Activated naive CD4-positive, alpha-beta T cell treated with anti-CD3 and anti-CD28 coated beads for 36 hours (primary cell): ENCODE results near the gene INSIG1. TPM values are rescaled to one million over a fixed set of nuclear protein-coding genes. Genes with fewer than 3 reads are reported as not detected.

ENCODE experiments used
- CTCF ChIA-PET: fragments of 350-600 bp; sonication (Branson Sonifier 250); formaldehyde crosslinking; loops from one replicate; lab custom pipeline; 2021; ENCODE audit warnings: antibody characterized with exemption; lab: Charles Lee
- DNase-seq: peaks from one replicate; pipeline ENCODE4 v3.0.0-alpha.2; 2020
- H3K27ac Mint-ChIP-seq: one replicate; pipeline ENCODE4 v1.8.0; 2021; ENCODE audit warnings: mild to moderate bottlenecking, mixed read lengths
- H3K27me3 Mint-ChIP-seq: one replicate; pipeline ENCODE4 v1.8.0; 2021; ENCODE audit warnings: low read depth, mixed read lengths
- H3K36me3 Mint-ChIP-seq: one replicate; pipeline ENCODE4 v1.8.0; 2021; ENCODE audit warnings: low read depth, mixed read lengths
- H3K4me1 Mint-ChIP-seq: one replicate; pipeline ENCODE4 v1.8.0; 2021; ENCODE audit warnings: low read depth, mixed read lengths
- H3K4me3 Mint-ChIP-seq: one replicate; pipeline ENCODE4 v1.8.0; 2021; ENCODE audit warnings: mild to moderate bottlenecking, moderate library complexity, mixed read lengths
- H3K9me3 Mint-ChIP-seq: one replicate; pipeline ENCODE4 v1.8.0; 2021; ENCODE audit warnings: mixed read lengths
- intact Hi-C: fragments of 100-400 bp; cut with micrococcal nuclease; formaldehyde crosslinking; loops from one replicate; pipeline ENCODE4 v1.15.1; 2023
- total RNA-seq, 2 experiments: library from RNA; stranded (reverse); gene quantifications; one replicate each; pipeline ENCODE4 v1.2.3, GENCODE V29; 2021

INSIG1 gene
- total RNA-seq, 2 experiments from 2014 or later = 73.2 to 74.8 TPM

- Mint-ChIP-seq H3K9me3 (no peaks in the 10 kb centered on the region), H3K4me1 (peaks cover 1% of the 10 kb centered on the region), H3K4me3 (no peak overlapping the region), H3K27me3 (no peaks in the 10 kb centered on the region), H3K36me3 (no peaks in the 10 kb centered on the region), H3K27ac (no peak overlapping the region)
- no peak for DNase-seq
- CTCF ChIA-PET = no interaction called here
- intact Hi-C loops = no loop called here
Observed at GRCh38 chr7:155268211-155268610, 29.5 kb upstream of the INSIG1 start.

- intact Hi-C loops = no loop called here
- DNase-seq = no peak
- Mint-ChIP-seq H3K36me3 (no peaks in the 10 kb centered on the region), H3K27ac (no peak overlapping the region), H3K9me3 (no peaks in the 10 kb centered on the region), H3K4me3 (no peak overlapping the region), H3K4me1 (peaks cover 1% of the 10 kb centered on the region), H3K27me3 (no peaks in the 10 kb centered on the region)
- CTCF ChIA-PET = interaction anchor here (1.1 to 1.8 kb wide), 2 partner anchors 75 to 79 kb away, joined by 3 to 4 read pairs; no protein-coding TSS in a partner anchor
Observed at GRCh38 chr7:155268921-155269650, 28.6 kb upstream of the INSIG1 start.

GRCh38 chr7:155269766-155270585 is 27.7 kb upstream of the INSIG1 start:
- CTCF ChIA-PET = interaction anchor here (1.1 to 1.8 kb wide), 2 partner anchors 74 to 80 kb away, joined by 3 to 4 read pairs; no protein-coding TSS in a partner anchor
- DNase-seq = no peak
- H3K4me3 Mint-ChIP-seq = no peak overlapping the region
- intact Hi-C loops = no loop called here
- H3K4me1 Mint-ChIP-seq = peaks cover 1% of the 10 kb centered on the region
- no peaks in the 10 kb centered on the region for H3K27me3 Mint-ChIP-seq
- no peaks in the 10 kb centered on the region for H3K9me3 Mint-ChIP-seq
- no peak overlapping the region for H3K27ac Mint-ChIP-seq
- H3K36me3 Mint-ChIP-seq = no peaks in the 10 kb centered on the region

GRCh38 chr7:155270861-155271260 is 26.8 kb upstream of the INSIG1 start:
- CTCF ChIA-PET = interaction anchor here (1.8 kb wide), 1 partner anchor 80 kb away, joined by 4 read pairs; no protein-coding TSS in a partner anchor
- DNase-seq = no peak
- H3K9me3 Mint-ChIP-seq = no peaks in the 10 kb centered on the region
- H3K27me3 Mint-ChIP-seq = no peaks in the 10 kb centered on the region
- intact Hi-C loops = no loop called here
- no peak overlapping the region for H3K27ac Mint-ChIP-seq
- H3K36me3 Mint-ChIP-seq = no peaks in the 10 kb centered on the region
- no peak overlapping the region for H3K4me3 Mint-ChIP-seq
- peaks cover 1% of the 10 kb centered on the region for H3K4me1 Mint-ChIP-seq

- Mint-ChIP-seq H3K9me3 (no peaks in the 10 kb centered on the region), H3K27me3 (no peaks in the 10 kb centered on the region), H3K4me3 (no peak overlapping the region), H3K27ac (no peak overlapping the region), H3K36me3 (no peaks in the 10 kb centered on the region), H3K4me1 (peaks cover 1% of the 10 kb centered on the region)
- intact Hi-C loops = no loop called here
- CTCF ChIA-PET = no interaction called here
- no peak for DNase-seq
Observed at GRCh38 chr7:155274633-155275355, 22.9 kb upstream of the INSIG1 start.

- Mint-ChIP-seq H3K9me3 (no peaks in the 10 kb centered on the region), H3K27me3 (peaks cover 3% of the 10 kb centered on the region), H3K27ac (no peak overlapping the region), H3K4me3 (no peak overlapping the region), H3K4me1 (peaks cover 10% of the 10 kb centered on the region), H3K36me3 (no peaks in the 10 kb centered on the region)
- CTCF ChIA-PET = interaction anchor here (1.0 kb wide), 1 partner anchor 71 kb away, joined by 3 read pairs; no protein-coding TSS in a partner anchor
- intact Hi-C loops = no loop called here
- DNase-seq = no peak
Observed at GRCh38 chr7:155276042-155276799, 21.5 kb upstream of the INSIG1 start.

- no peaks in the 10 kb centered on the region for H3K9me3 Mint-ChIP-seq
- CTCF ChIA-PET = no interaction called here
- DNase-seq = no peak
- H3K36me3 Mint-ChIP-seq = no peaks in the 10 kb centered on the region
- intact Hi-C loops = no loop called here
- H3K27me3 Mint-ChIP-seq = peaks cover 3% of the 10 kb centered on the region
- H3K4me3 Mint-ChIP-seq = no peak overlapping the region
- H3K4me1 Mint-ChIP-seq = peaks cover 10% of the 10 kb centered on the region
- no peak overlapping the region for H3K27ac Mint-ChIP-seq
Observed at GRCh38 chr7:155276800-155277375, 20.8 kb upstream of the INSIG1 start.

- Mint-ChIP-seq H3K36me3 (no peaks in the 10 kb centered on the region), H3K4me3 (no peak overlapping the region), H3K27me3 (peaks cover 3% of the 10 kb centered on the region), H3K9me3 (no peaks in the 10 kb centered on the region), H3K4me1 (peaks cover 12% of the 10 kb centered on the region), H3K27ac (no peak overlapping the region)
- CTCF ChIA-PET = interaction anchor here (1.2 kb wide), 1 partner anchor 20 kb away, joined by 3 read pairs; the partner anchor contains the start of gene INSIG1
- DNase-seq = peak; percentile 30
- intact Hi-C loops = no loop called here
Observed at GRCh38 chr7:155277385-155277994, 20.2 kb upstream of the INSIG1 start.

- intact Hi-C loops = no loop called here
- Mint-ChIP-seq H3K4me1 (peaks cover 26% of the 10 kb centered on the region), H3K27ac (no peak overlapping the region), H3K36me3 (no peaks in the 10 kb centered on the region), H3K4me3 (no peak overlapping the region), H3K9me3 (no peaks in the 10 kb centered on the region), H3K27me3 (peaks cover 3% of the 10 kb centered on the region)
- no peak for DNase-seq
- CTCF ChIA-PET = interaction anchor here (1.2 kb wide), 1 partner anchor 19 kb away, joined by 3 read pairs; the partner anchor contains the start of gene INSIG1
Observed at GRCh38 chr7:155278921-155279320, 18.8 kb upstream of the INSIG1 start.

GRCh38 chr7:155279787-155280445 is 17.8 kb upstream of the INSIG1 start:
- H3K27me3 Mint-ChIP-seq = peaks cover 3% of the 10 kb centered on the region
- CTCF ChIA-PET = no interaction called here
- peaks cover 29% of the 10 kb centered on the region for H3K4me1 Mint-ChIP-seq
- no peak overlapping the region for H3K4me3 Mint-ChIP-seq
- H3K9me3 Mint-ChIP-seq = no peaks in the 10 kb centered on the region
- no peak for DNase-seq
- intact Hi-C loops = loop anchor here (5.0 kb wide), 1 partner anchor 353 kb away; no protein-coding TSS in a partner anchor
- H3K27ac Mint-ChIP-seq = no peak overlapping the region
- H3K36me3 Mint-ChIP-seq = no peaks in the 10 kb centered on the region
